ENCODE results near the gene WNT11. TPM values are rescaled to one million over a fixed set of nuclear protein-coding genes. Genes with fewer than 3 reads are reported as not detected.
A peak's percentile ranks its signal among the peaks of the same experiment; 100 is the strongest.

Gene WNT11
- total and polyA plus RNA-seq, 7 donors = 4.5 to 13.0 (median 6.5) TPM

DNA sequence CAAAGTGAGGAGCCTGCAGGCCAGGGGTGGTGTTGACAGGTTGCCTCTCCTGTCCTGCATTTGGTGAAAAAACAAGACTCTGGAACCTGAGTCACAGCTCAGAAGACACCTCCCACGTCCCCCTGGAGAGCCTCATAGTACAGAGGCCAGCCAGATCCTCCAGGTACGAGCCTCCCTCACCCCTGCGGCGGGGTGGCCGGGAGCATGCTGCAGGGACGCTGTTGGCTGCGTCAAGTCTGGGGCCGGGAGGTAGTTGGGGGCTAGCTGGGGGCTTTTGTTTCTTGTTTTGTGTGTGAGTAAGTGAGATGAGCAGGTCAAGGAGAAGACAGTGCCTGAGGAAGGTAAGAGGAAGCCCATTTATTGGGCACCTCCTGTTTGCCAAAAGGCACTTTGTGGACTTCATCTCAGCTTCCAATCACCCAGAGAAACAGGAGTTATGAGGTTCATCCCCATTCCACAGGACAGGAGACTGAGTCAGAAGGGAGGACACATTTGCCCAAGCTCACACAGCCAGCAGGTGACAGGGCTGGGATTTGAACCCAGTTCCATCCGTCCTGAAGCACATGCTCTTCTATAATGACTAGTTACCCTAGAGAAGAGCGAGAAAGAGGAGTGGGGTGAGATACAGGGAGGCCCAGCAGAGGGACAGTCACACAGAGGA is 18.3 kb upstream of the WNT11 start:
- intact Hi-C loops (cut with DNase I) = no loop called here
- H3K27ac ChIP-seq = peak overlapping the region; percentile 84
- H3K4me3 ChIP-seq = no peak overlapping the region
- no peaks in the 10 kb centered on the region for H3K36me3 ChIP-seq (ENCODE audit: insufficient read depth in 1 of 2, low read depth in 1 of 2)
- ATAC-seq (no peak), DNase-seq (peak; percentile 7 to 44)
- TF ChIP-seq, protein P1, sequence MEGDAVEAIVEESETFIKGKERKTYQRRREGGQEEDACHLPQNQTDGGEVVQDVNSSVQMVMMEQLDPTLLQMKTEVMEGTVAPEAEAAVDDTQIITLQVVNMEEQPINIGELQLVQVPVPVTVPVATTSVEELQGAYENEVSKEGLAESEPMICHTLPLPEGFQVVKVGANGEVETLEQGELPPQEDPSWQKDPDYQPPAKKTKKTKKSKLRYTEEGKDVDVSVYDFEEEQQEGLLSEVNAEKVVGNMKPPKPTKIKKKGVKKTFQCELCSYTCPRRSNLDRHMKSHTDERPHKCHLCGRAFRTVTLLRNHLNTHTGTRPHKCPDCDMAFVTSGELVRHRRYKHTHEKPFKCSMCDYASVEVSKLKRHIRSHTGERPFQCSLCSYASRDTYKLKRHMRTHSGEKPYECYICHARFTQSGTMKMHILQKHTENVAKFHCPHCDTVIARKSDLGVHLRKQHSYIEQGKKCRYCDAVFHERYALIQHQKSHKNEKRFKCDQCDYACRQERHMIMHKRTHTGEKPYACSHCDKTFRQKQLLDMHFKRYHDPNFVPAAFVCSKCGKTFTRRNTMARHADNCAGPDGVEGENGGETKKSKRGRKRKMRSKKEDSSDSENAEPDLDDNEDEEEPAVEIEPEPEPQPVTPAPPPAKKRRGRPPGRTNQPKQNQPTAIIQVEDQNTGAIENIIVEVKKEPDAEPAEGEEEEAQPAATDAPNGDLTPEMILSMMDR (IDR thresholded peaks at IDR 0.05) = no peak
- H3K27me3 ChIP-seq (ENCODE audit: insufficient read depth in 3 of 3, low read length in 2 of 3) = no peaks in the 10 kb centered on the region
- 85 to 92% (median 87%) methylated on average over 6 to 10 of the region's 10 CpGs for whole genome bisulfite sequencing, 3 donors
- no peaks in the 10 kb centered on the region for H3K9me3 ChIP-seq
- H3K4me1 ChIP-seq = peaks cover 5% of the 10 kb centered on the region

DNA sequence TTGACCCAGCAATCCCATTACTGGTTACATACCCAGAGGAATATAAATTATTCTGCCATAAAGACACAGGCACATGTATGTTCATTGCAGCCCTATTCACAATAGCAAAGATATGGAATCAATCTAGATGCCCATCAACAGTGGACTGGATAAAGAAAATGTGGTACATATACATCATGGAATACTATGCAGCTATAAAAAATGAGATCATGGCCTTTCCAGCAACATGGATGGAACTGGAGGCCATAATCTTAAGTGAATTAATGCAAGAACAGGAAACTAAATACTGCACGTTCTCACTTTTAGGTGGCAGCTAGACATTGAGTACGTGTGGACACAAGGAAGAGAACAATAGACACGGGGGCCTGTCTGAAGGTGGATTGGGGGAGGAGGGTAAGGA is 15.1 kb upstream of the WNT11 start:
- intact Hi-C loops (cut with DNase I) = no loop called here
- TF ChIP-seq, protein P1 (IDR thresholded peaks at IDR 0.05) = no peak
- Histone ChIP-seq H3K9me3 (no peaks in the 10 kb centered on the region), H3K27me3 (ENCODE audit: insufficient read depth in 3 of 3, low read length in 2 of 3) (no peaks in the 10 kb centered on the region), H3K4me1 (peaks cover 5% of the 10 kb centered on the region), H3K36me3 (ENCODE audit: insufficient read depth in 1 of 2, low read depth in 1 of 2) (no peaks in the 10 kb centered on the region), H3K4me3 (no peak overlapping the region), H3K27ac (no peak overlapping the region)
- ATAC-seq = no peak
- DNase-seq = no peak
- 88 to 94% (median 88%) methylated on average over 3 of the region's 3 CpGs for WGBS, 3 donors

DNA sequence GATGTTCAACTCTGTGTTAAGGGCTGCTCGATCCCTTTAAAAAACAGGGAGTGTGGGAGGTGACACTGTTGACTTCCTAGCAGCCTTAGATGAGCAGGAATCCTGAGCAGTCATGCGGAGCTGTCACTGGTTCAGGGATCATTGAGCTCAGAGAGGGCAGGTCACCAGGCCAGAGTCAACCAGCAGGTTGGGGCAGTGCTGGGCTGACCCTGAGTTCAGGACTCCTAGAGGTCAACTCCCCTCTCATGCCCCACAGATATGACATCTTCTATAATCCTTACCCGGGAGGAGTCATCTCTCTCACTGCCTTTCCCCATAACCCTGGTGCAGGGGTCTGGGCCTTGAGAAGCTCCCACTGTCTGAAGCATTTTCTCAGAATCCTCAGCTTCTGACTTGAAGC is 12.9 kb upstream of the WNT11 start:
- ATAC-seq (no peak), DNase-seq (peak in 1 of 2 donors; percentile 16)
- H3K27me3 ChIP-seq (ENCODE audit: insufficient read depth in 3 of 3, low read length in 2 of 3) = no peaks in the 10 kb centered on the region
- TF ChIP-seq, protein P1 (IDR thresholded peaks at IDR 0.05) = no peak
- 64 to 74% (median 72%) methylated on average over 3 of the region's 3 CpGs for WGBS, 3 donors
- H3K4me3 ChIP-seq = no peak overlapping the region
- no peaks in the 10 kb centered on the region for H3K4me1 ChIP-seq
- no peaks in the 10 kb centered on the region for H3K36me3 ChIP-seq (ENCODE audit: insufficient read depth in 1 of 2, low read depth in 1 of 2)
- no peaks in the 10 kb centered on the region for H3K9me3 ChIP-seq
- H3K27ac ChIP-seq = no peak overlapping the region
- intact Hi-C loops (cut with DNase I) = no loop called here

DNA sequence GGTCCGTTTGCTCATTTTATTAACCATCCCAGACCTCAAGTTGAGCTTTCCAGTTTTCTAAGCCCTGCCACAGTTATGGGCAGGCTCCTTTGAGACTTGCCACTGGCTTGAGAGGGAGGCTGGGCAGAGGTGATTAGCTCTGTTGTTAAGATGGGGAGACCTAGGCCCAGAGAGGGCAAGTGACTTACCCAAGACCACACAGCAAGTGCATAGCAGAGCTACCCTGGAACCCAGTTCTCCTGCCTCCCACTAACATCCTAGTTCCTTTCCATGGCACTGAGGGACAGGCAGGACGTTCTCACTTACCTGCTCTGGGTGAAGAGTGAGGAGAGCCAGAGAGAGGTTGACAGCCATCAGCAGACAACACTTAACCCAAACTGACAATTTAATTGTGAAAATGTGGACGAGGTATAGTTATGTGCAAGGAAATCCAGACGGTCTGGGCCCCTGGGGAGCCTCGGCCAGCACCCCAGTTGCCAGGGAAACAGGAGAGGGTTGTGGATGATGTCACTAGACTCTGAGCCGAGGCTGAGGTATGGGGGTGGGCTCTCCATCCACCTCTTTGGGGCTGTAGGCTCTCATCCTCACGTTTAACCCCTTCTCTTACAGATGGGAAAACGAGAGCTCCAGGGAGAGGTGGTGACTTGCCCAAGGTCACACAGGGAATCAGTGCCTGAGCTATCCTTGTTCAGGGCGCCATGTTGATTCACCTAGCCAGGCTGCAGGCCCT is 12.3 kb upstream of the WNT11 start:
- Histone ChIP-seq H3K36me3 (ENCODE audit: insufficient read depth in 1 of 2, low read depth in 1 of 2) (no peaks in the 10 kb centered on the region), H3K4me1 (no peaks in the 10 kb centered on the region), H3K4me3 (no peak overlapping the region), H3K9me3 (no peaks in the 10 kb centered on the region), H3K27ac (no peak overlapping the region), H3K27me3 (ENCODE audit: insufficient read depth in 3 of 3, low read length in 2 of 3) (no peaks in the 10 kb centered on the region)
- 38 to 47% (median 42%) methylated on average over 9 of the region's 9 CpGs for WGBS, 3 donors
- ATAC-seq = no peak
- intact Hi-C loops (cut with DNase I) = no loop called here
- TF ChIP-seq, protein P1 (IDR thresholded peaks at IDR 0.05) = no peak
- peak; percentile 4 to 26 for DNase-seq
